Stomach (tissue), 19 donors: ENCODE results near the gene EXO5. TPM values are rescaled to one million over a fixed set of nuclear protein-coding genes. Genes with fewer than 3 reads are reported as not detected.

Experiments
- DNase-seq, 2 donors: peaks; one replicate each; pipeline versions ENCODE4 v3.0.0 to v3.0.0-alpha.2; 2013 to 2019
- H3K27ac ChIP-seq, 5 donors: fragments of 200-600 bp in 4 of 5; sonication (generic) in 4 of 5; one replicate each; pipeline ENCODE4 v1.5.1; 2013 to 2019; ENCODE audit warnings: mild to moderate bottlenecking in 1 of 5, moderate library complexity in 1 of 5
- H3K27me3 ChIP-seq, 3 donors: fragments of 200-600 bp; sonication (generic); one replicate each; pipeline ENCODE4 v1.5.1; 2017 to 2019; ENCODE audit warnings: mixed run types in 1 of 3
- H3K36me3 ChIP-seq, 4 donors: fragments of 200-600 bp; sonication (generic); 1 replicate in 3 of 4; 2 replicates in 1 of 4; pipeline ENCODE4 v1.5.1; 2016 to 2019
- H3K4me1 ChIP-seq, 4 donors: fragments of 200-600 bp; sonication (generic); one replicate each; pipeline ENCODE4 v1.5.1; 2016 to 2019
- H3K4me3 ChIP-seq, 4 donors: fragments of 200-600 bp; sonication (generic) in 3 of 4; one replicate each; pipeline ENCODE4 v1.5.1; 2016 to 2019; ENCODE audit warnings: mild to moderate bottlenecking in 1 of 4
- H3K9me3 ChIP-seq, 4 donors: fragments of 200-600 bp; sonication (generic); one replicate each; pipeline ENCODE4 v1.5.1; 2016 to 2019
- EP300 ChIP-seq: sonication (generic); formaldehyde crosslinking; IDR thresholded peaks from one replicate; pipeline ENCODE4 v1.6.1; 2017; ENCODE audit warnings: antibody characterized with exemption
- POLR2A ChIP-seq, 4 donors: fragments of 450-650 bp; IDR thresholded peaks; one replicate each; pipeline ENCODE4 v1.6.1; 2016; ENCODE audit warnings: antibody characterized with exemption in 4 of 4, control low read depth in 2 of 4, mild to moderate bottlenecking in 1 of 4, moderate library complexity in 1 of 4
- POLR2AphosphoS5 ChIP-seq, 3 donors: sonication (generic); formaldehyde crosslinking; IDR thresholded peaks; one replicate each; pipeline ENCODE4 v1.6.1; 2016; ENCODE audit warnings: antibody characterized with exemption in 3 of 3
- WGBS, 5 donors: extraction: QIAGEN DNeasy Blood & Tissue Kit in 3 of 5; methylation state at CpG; one replicate each; pipeline versions ENCODE4 v1.1.5 to v1.1.7; 2013 to 2018; 5-methylcytosine and 5-hydroxymethylcytosine counted together
- intact Hi-C: fragments of 100-400 bp; cut with DNase I; formaldehyde crosslinking; loops from one replicate; pipeline ENCODE4 v1.15.1; 2023; ENCODE audit warnings: low total_unique reads
- long read RNA-seq, 10 donors: transcript quantifications; one replicate each; lab custom pipeline, GENCODE V29; 2026
- polyA plus RNA-seq, 3 donors: library from polyadenylated mRNA; stranded (reverse); fragments of 200-250 nt; gene quantifications; one replicate each; pipeline ENCODE4 v1.2.3, GENCODE V29; 2013
- total RNA-seq, 5 donors: library from RNA; depleted of rRNA; stranded (reverse); fragments of >200 nt; gene quantifications; one replicate each; pipeline versions ENCODE4 v1.1.0 to v1.2.3, GENCODE V29; 2014 to 2016
- TF ChIP-seq, protein P1 (sequence below), 7 experiments: fragments of 450-650 bp in 4 of 7; fragments of 200-600 bp in 3 of 7; sonication (generic) in 3 of 7; IDR thresholded peaks; one replicate each; pipeline ENCODE4 v1.5.1; 2016 to 2019; ENCODE audit warnings: antibody characterized with exemption in 7 of 7, control low read depth in 2 of 7, mild to moderate bottlenecking in 1 of 7
- donor health status: healthy with polysubstance abuse.
- donor health status: Bipolar disorder and iron deficiency.
- donor health status: healthy.

Gene EXO5, protein sequence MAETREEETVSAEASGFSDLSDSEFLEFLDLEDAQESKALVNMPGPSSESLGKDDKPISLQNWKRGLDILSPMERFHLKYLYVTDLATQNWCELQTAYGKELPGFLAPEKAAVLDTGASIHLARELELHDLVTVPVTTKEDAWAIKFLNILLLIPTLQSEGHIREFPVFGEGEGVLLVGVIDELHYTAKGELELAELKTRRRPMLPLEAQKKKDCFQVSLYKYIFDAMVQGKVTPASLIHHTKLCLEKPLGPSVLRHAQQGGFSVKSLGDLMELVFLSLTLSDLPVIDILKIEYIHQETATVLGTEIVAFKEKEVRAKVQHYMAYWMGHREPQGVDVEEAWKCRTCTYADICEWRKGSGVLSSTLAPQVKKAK
- 1 to 10 TPM in 4 of 5 donors, under 1 TPM in 1; 0.45 to 9.0 (median 6.1) TPM for total RNA-seq
- polyA plus RNA-seq, result 1 to 10 TPM; 2.7 to 6.1 (median 3.6) TPM
- long read RNA-seq, donor 1, partial matches to known transcripts, result 0 of 1 reads
- long read RNA-seq, donor 1, other reads (novel, unspliced or antisense), result 0 of 1 reads
- long read RNA-seq, donor 2, partial matches to known transcripts, result 0 of 3 reads
- long read RNA-seq, donor 2, other reads (novel, unspliced or antisense), result 0 of 3 reads
- long read RNA-seq, donor 3, partial matches to known transcripts, result 0 of 1 reads
- long read RNA-seq, donor 3, other reads (novel, unspliced or antisense), result 0 of 1 reads
- long read RNA-seq, donor 4, result 0 reads
- long read RNA-seq, donor 5, partial matches to known transcripts, result 0 of 2 reads
- long read RNA-seq, donor 5, other reads (novel, unspliced or antisense), result 0 of 2 reads
- long read RNA-seq, donor 6, result 0 reads
- long read RNA-seq, donor 7, partial matches to known transcripts, result 0 of 1 reads
- long read RNA-seq, donor 7, other reads (novel, unspliced or antisense), result 0 of 1 reads
- long read RNA-seq, donor 8, partial matches to known transcripts, result 0 of 1 reads
- long read RNA-seq, donor 8, other reads (novel, unspliced or antisense), result 0 of 1 reads
- long read RNA-seq, donor 9, partial matches to known transcripts, result 0 of 3 reads
- long read RNA-seq, donor 9, other reads (novel, unspliced or antisense), result 0 of 3 reads
- long read RNA-seq, donor 10, partial matches to known transcripts, result 0 of 1 reads
- long read RNA-seq, donor 10, other reads (novel, unspliced or antisense), result 0 of 1 reads

DNA sequence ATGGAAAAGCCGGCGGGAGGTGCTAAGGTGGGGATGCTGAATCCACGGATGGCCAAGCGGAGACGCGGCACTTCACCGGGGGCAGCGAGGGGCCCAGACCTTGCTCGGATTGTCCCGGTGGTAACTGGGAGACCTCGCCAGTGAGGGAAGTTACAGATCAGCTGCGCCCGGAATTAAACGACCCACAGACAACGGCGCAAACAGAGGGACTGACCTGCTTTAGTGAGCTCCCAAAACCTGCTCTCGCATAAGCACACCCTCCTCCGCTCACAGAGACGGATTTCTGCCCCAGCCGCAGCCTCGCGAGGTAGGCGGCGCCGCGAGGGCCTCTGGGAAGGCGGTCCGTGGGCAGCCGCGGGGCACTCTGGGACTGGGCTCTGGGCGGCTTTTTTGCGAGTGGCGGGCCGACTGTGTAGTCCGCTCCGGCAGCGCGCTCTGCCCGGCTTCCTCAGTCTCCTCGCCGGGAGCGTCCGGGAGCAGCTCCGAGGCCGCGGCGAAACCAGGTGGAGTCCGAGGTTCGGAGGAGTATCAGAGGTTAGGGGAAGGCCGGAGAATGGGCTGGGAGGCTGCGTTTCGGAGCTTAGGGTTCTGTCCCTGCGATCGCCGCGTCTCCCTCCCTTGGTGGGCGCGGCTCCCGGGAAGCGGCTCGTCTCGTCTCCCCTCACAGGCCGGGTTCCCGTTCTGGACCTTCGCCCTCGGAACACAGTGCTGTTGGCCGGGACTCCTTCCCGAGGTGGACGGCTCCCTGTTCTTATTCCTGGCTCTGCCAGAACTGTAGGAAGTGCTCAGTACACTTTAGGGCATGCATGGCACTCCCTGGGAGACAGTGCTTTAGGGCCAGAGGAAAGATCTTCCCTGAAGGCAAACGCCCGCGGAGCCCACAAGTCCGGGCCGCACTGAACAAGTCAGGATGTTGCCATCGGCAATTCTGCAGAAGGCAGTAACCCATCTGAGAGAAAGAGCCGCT is at the start of gene EXO5:
Gene EXO5, plus strand, starts transcription at position 393 of the 967 bp plus-strand sequence. CDS start 5,778 bp downstream, outside the sequence.
- intact Hi-C loops, result no loop called here
- Histone ChIP-seq H3K27me3 (no peaks in the 10 kb centered on the region), H3K9me3 (peaks cover 0 to 40% (median 19%) of the 10 kb centered on the region in 4 donors), H3K4me3 (peak within 1 kb of the TSS; percentile 74 to 82 (median 78)), H3K36me3 (peaks cover 0 to 15% (median 2%) of the 10 kb centered on the region in 4 donors), H3K27ac (peak within 1 kb of the TSS; percentile 34 to 82 (median 75)), H3K4me1 (peaks cover 6 to 19% (median 18%) of the 10 kb centered on the region in 4 donors)
- WGBS, 5 donors, result 1 to 2% (median 1%) methylated on average over 37 to 76 of the region's 76 CpGs
- peak; percentile 82 to 93 for DNase-seq
- TF ChIP-seq EP300 (no peak), POLR2AphosphoS5 (IDR thresholded peaks at IDR 0.05) (peak; percentile 40 to 64 (median 49)), POLR2A (IDR thresholded peaks at IDR 0.05) (no peak)
- TF ChIP-seq, protein P1, sequence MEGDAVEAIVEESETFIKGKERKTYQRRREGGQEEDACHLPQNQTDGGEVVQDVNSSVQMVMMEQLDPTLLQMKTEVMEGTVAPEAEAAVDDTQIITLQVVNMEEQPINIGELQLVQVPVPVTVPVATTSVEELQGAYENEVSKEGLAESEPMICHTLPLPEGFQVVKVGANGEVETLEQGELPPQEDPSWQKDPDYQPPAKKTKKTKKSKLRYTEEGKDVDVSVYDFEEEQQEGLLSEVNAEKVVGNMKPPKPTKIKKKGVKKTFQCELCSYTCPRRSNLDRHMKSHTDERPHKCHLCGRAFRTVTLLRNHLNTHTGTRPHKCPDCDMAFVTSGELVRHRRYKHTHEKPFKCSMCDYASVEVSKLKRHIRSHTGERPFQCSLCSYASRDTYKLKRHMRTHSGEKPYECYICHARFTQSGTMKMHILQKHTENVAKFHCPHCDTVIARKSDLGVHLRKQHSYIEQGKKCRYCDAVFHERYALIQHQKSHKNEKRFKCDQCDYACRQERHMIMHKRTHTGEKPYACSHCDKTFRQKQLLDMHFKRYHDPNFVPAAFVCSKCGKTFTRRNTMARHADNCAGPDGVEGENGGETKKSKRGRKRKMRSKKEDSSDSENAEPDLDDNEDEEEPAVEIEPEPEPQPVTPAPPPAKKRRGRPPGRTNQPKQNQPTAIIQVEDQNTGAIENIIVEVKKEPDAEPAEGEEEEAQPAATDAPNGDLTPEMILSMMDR (IDR thresholded peaks at IDR 0.05), result peak in 1 of 7 experiments; percentile 6

DNA sequence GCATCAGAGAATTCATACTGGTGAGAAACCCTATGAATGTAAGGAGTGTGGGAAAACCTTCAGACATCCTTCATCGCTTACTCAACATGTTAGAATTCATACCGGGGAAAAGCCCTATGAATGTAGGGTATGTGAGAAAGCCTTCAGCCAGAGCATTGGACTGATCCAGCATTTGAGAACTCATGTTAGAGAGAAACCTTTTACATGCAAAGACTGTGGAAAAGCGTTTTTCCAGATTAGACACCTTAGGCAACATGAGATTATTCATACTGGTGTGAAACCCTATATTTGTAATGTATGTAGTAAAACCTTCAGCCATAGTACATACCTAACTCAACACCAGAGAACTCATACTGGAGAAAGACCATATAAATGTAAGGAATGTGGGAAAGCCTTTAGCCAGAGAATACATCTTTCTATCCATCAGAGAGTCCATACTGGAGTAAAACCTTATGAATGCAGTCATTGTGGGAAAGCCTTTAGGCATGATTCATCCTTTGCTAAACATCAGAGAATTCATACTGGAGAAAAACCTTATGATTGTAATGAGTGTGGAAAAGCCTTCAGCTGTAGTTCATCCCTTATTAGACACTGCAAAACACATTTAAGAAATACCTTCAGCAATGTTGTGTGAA is 45.5 kb upstream of the EXO5 start:
- Histone ChIP-seq H3K4me3 (no peak overlapping the region), H3K9me3 (peaks cover 48 to 100% (median 98%) of the 10 kb centered on the region in 4 donors), H3K27me3 (no peaks in the 10 kb centered on the region), H3K27ac (no peak overlapping the region), H3K36me3 (peaks cover 16 to 65% (median 44%) of the 10 kb centered on the region in 4 donors), H3K4me1 (no peaks in the 10 kb centered on the region)
- intact Hi-C loops, result no loop called here
- 94 to 100% (median 96%) methylated on average over 3 of the region's 3 CpGs for WGBS, 5 donors
- DNase-seq, result no peak
- TF ChIP-seq, protein P1 (IDR thresholded peaks at IDR 0.05), result no peak
- TF ChIP-seq EP300, result no peak
- TF ChIP-seq POLR2AphosphoS5 (IDR thresholded peaks at IDR 0.05), result no peak

DNA sequence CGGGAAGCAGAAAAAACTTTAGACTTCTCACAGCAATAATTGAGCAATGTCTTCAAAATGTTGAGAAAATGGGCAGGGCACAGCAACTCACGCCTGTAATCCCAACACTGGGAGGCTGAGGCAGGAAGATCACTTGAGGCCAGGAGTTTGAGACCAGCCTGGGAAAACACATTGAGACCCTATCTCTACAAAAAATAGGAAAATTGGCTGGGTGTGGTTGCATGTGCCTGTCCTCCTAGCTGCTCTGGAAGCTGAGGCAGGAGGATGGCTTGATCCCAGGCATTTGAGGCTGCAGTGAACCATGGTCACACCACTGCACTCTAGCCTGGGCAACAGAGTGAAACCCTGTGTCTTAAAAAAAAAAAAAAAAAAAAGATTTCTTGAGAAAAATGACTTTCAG is 39.2 kb upstream of the EXO5 start:
- WGBS, 5 donors, result 95 to 100% (median 98%) methylated on average over 2 of the region's 2 CpGs
- intact Hi-C loops, result no loop called here
- no peak for TF ChIP-seq POLR2AphosphoS5 (IDR thresholded peaks at IDR 0.05)
- TF ChIP-seq, protein P1 (IDR thresholded peaks at IDR 0.05), result no peak
- TF ChIP-seq EP300, result no peak
- TF ChIP-seq POLR2A (IDR thresholded peaks at IDR 0.05), result no peak
- Histone ChIP-seq H3K27ac (no peak overlapping the region), H3K36me3 (peaks cover 0 to 11% (median 0%) of the 10 kb centered on the region in 4 donors), H3K9me3 (peaks cover 22 to 94% (median 85%) of the 10 kb centered on the region in 4 donors), H3K27me3 (no peaks in the 10 kb centered on the region), H3K4me3 (no peak overlapping the region), H3K4me1 (no peaks in the 10 kb centered on the region)
- DNase-seq, result no peak
